GM21515 (cell line): Measurements from ENCODE around the gene LRRTM4.
"Not testable (repeated sequence)": the region's sequence is repeated elsewhere in the genome, so short reads cannot be mapped to it uniquely, and the experiment has no call there.

Experiments
- ATAC-seq: cut with Tn5 transposase; IDR thresholded peaks from one replicate; pipeline ENCODE4 v1.9.1; 2021; ENCODE audit not compliant: unreplicated experiment

The LRRTM4 gene

DNA sequence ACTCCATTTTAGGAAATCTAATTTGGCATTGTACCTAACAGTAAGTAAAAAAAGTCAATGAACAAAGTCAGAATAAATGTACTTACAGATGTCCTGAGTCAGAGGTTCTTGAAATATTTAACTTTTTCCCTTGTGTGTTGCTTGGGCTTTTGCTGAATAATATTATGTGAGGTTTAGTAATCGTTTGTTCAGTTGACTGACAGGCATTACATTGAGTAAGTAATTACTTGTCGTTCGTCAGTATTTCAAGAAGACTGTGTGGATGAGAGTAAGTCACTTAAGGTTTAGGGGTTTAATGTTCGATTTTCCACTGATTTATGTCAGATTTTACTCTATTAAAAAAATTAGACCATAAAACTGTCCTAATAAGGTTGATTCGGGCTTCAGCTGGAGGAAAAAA is 342.9 kb downstream of the LRRTM4 start:
- ATAC-seq, result no peak

DNA sequence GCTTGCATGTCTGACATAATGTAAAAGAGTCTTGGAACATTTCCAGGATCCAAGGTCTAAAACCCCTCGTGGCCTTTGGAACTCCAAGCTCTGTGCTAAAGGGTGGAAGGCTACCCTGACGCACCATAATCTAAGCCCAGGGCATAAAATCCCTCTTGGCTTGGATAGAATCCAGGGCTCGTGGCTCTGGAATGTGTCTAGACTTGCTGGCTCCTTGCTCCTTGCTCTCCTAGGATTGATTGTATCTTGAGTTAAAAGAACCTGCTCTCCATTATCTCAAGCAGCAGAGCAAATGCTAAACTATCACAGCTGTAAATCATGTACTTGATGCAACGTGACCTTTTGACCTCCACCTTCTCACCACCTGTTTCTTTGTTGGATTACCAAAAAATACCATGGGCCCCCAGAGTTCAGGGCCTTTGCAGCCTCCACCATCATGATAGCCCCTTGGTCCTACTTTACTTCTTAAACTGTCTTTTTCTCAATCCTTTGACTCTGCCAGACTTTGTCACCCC is 346.9 kb downstream of the LRRTM4 start:
- not testable (repeated sequence) for ATAC-seq

DNA sequence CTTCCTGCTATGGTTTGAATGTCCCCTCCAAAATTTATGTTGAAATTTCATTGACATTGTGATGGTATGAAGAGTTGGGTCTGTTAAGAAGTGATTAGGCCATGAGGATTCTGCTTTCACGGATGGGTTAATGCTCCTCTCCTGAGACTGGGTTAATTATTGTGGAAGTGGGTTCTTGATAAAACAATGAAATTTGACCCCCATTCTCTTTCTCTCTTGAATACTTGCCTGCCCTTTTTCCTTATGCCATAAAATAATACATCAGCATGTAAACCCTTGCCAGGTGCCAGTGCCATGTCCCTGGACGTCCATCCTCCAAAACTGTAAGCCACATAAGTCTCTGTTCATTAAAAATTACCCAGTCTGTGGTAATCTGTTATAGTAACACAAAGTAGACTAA is 352.8 kb downstream of the LRRTM4 start:
- ATAC-seq, result no peak

DNA sequence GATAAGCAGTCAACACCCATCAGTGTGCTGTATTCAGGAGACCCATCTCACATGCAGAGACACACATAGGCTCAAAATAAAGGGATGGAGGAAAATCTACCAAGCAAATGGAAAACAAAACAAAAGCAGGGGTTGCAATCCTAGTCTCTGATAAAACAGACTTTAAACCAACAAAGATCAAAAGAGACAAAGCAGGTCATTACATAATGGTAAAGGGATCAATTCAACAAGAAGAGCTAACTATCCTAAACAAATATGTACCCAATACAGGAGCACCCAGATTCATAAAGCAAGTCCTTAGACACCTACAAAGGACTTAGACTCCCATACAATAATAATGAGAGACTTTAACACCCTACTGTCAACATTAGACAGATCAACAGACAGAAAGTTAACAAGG is 358.2 kb downstream of the LRRTM4 start:
- not testable (repeated sequence) for ATAC-seq

DNA sequence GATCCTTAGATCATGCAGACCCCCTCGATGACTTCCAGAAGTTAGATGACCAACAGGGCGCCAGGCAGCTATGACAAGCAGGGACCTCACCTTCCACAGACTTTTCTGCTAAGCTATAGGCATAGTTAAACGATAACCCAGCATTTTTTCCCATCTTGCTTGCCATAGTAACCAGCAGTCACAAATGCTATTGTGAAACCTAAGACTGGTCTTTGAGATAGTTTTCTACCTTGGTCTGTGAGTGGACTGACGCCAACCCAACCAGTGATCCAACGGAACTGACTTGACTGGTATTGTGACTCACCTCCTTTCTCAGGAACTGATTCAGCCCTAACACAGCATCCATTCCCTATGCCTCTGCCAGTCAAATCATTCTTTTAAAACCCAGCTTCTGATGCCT is 361.2 kb downstream of the LRRTM4 start:
- ATAC-seq, result no peak

DNA sequence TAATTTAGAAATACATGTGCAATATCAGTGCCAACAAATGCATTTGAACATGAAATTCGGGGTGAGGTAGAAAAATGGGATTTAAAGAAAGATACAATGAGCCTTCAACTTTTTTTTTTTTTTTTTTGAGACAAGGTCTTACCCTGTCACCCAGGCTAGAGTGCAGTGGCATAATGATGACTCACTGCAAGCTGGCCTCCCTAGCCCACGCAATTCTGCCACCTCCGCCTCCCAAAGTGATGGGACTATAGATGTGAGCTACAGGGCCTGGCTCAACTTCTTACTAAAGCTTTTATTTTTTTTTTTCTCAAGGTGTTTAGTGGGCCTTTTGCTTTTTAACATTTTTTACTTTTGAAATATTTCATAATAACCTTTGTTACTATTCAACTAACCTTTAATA is 365.6 kb downstream of the LRRTM4 start:
- no peak for ATAC-seq

DNA sequence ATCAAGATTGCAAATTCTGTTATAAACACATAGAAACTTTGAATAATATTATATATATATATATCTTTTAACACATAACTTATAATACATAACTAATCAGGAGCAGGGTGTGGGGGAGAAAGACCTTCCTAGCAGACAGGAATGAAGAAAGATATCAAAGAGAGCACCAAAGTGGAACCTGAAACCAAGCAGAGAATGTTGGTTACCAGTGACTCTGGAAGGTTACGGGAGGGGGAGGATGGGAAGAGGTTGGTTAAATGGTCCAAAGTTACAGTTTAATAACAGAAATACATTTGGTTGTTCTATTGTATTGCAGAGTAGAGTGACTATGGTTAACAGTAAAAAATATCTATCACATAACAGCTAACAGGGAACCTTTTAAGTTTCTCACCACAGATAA is 366.7 kb downstream of the LRRTM4 start:
- no peak for ATAC-seq

DNA sequence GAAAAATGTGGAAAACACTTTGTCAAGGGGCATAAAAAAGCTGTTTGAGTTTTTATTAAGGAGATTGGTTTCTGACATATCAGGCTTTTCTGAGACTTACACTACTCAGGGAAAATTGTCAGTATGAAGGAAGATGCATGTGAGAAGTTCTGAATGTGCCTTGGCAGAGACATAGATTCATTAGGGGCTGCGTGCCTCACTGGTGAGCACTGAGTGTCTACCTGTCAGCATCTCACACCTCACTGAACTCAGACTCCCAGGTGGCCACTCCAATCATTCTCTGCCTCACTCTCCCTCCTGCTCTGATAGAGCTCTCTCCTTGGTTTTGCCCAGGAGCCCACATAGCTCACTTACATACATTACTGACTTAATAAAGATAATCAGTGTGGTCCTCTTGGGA is 372.6 kb downstream of the LRRTM4 start:
- no peak for ATAC-seq

DNA sequence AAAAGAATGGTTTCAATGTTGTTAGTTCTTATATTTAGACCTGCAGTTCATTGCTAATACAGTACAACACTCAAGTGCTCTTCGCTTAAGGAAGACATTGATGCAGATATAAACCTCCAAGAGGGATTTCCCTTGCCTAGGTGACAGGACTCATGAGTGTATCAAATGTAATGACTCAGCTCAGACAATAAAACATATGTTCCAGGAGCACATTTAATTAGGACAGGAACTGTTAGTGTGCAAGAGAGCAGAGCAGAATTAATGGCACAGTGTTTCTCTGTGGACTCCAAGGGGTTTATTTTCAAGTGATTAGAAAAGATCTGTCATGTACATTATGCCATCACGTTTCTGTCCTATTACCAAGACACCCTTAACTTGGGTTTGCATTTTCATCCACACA is 375.0 kb downstream of the LRRTM4 start:
- no peak for ATAC-seq

DNA sequence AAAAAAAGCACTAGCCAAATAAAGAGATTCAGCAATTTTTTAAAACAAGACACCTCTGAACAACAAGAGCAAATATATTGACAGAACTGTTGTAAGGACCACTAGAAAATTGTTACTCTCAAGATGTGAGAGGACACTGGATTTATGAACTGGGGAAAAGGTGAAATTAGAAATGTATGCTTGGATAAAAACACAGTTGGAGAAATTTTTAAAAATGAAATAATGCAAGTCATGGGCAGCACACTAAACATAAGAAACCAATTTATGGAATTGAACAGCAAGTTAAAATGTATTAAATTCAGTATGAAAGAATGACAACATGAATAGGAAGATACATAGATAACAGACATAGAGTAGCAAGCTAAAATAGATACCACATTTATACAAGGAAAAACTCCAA is 377.4 kb downstream of the LRRTM4 start:
- no peak for ATAC-seq

DNA sequence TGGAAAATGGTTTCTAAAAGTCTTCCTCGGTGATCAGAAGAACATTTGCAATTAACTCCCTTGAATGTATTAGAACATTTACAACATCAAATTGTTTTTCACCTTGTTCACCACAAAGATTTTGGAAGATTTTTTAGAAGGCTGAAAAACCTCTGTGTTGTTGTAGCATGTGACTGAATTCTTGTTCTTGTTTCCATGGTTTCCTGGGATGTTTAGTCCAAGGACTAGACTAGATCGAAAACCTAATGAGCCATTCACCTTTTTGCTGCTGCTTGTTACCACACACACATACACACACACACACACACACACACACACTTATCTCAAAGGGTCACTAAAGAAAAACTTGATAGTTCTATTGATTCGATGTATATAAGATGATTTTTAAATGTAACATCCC is 380.0 kb downstream of the LRRTM4 start:
- no peak for ATAC-seq

DNA sequence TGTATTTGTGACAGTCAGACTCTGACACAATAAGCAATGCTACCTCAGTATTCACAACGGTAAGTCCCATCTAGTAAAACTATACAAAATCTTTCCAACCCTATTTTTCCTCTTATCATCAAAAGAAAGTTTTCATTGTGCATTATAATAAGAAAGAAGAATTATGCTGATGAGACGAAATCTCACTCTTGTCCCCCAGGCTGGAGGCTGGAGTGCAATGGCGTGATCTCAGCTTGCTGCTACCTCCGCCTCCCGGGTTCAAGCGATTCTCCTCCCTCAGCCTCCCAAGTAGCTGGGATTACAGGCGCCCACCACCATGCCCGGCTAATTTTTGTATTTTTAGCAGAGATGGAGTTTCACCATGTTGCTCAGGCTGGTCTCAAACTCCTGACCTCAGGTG is 393.7 kb downstream of the LRRTM4 start:
- ATAC-seq, result not testable (repeated sequence)

DNA sequence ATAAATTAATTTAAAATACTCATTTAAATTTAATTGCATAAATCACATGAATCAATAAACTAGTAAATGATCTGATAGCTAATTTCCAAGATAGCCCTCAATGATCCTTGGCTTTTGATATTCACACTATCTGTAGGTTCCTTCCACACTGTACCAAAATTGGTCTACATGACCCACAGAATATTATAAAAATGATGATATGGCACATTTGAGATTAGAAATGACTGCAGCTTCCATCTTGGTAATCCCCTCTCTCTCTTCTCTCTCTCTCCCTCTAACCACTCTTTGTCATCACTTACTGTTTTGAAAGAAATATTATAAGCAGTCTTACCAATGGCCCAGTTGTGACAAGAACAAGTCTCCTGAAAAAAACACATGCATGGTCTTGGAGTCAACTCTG is 394.8 kb downstream of the LRRTM4 start:
- ATAC-seq, result no peak

DNA sequence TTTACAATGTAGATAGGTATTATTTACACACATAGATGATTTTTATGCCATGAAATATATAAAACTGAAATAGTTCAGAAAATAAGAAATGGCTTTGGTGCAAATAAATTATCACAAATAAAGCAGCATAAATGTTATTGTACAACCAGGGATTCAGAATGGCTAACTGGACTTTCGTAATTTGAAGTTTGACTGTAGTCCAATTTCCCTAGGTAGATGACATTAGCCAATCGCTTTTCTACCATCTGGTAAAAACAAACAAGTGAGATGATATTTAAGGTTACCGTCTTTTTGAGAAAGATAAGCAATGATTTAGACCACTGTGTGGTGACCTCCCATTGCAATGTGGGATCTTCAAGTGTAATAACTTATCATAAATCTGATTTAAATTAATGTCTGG is 400.7 kb downstream of the LRRTM4 start:
- ATAC-seq, result no peak

DNA sequence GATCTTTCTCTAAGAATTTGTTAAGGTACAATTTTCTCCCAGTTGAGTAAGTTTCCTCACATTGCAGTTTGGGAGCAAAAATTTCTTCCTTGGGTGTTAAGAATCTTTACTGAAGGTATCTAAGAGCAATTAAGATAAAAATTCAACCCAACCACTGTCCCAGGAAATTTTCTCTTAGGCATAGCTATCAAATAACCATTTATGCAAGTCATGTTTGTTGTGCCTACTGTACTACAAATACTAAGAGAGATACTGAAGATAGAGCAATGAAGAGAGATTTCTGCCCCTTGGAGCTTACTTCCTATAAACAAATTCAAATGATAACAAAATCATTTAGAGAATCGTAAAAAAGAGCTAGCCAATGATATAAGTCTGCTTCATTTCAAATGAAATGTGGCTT is 402.8 kb downstream of the LRRTM4 start:
- ATAC-seq, result no peak

DNA sequence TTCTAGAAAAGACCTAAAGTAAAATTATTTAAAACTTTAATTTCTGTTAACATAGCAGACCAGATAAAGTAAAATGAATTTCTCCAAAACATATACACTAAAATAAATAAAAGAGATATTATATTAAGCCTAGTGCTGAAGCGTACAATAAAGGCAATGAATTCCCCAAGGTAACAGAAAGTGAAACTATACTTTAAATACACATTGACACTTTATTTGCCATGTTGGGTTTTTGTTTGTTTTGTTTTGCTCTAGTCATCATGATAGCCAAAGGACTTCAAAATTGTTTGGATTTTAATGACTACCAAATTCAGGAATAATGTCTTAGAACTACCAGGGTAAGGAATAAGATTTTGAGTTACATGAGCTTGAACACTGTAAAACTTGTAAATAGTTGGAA is 413.3 kb downstream of the LRRTM4 start:
- no peak for ATAC-seq

DNA sequence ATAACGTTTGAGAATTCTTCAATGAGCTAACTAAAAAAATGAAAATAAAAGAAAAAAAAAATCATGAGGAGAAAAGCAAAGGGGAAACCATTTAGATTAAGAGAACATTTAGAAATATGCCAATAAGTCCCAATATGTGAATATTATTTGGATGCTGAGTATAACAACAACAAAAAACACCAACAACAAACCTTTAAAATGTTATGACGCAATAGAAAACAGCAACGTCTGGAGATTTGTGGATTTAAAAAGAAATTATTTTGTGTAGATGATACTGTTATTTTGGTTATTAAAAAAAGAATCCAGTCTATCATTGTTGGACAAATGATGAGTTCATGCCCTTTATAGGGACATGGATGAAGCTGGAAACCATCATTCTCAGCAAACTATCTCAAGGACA is 417.2 kb downstream of the LRRTM4 start:
- no peak for ATAC-seq

DNA sequence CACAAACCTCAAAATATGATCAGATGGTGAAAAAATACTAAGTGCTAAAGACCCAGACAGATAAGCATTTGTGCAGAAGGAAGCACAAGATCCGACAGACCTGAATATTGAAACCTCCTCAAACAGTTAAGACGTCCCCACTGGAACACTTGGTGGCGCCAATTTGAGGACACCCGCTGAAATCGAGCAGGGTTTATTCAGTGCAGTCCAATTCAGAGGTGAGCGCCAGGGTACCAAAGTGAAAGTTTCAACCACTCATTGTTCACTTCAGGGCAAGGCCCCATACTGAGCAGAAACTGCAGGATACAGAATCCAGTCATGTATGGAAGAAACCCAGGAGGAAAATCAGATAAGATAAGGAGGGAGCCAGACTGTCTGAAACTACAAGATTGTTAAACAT is 417.6 kb downstream of the LRRTM4 start:
- no peak for ATAC-seq

DNA sequence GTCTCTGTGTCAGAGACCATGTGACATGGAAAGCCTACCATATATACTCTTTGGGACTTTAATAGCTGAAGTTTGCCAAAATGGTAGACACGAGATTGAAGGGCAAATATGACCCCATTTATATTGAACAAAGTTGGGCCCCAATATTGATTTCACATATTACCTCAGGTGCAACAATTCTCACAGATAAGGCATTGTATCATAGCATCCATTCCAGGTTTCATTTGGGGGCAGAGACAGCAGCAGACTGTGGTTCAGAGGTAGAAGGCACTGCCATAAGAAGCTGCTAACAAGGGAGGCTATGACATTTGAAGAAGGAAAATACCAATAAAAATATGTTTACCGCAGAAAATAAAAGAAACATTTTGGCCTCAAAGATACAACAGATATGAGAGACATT is 419.2 kb downstream of the LRRTM4 start:
- no peak for ATAC-seq

DNA sequence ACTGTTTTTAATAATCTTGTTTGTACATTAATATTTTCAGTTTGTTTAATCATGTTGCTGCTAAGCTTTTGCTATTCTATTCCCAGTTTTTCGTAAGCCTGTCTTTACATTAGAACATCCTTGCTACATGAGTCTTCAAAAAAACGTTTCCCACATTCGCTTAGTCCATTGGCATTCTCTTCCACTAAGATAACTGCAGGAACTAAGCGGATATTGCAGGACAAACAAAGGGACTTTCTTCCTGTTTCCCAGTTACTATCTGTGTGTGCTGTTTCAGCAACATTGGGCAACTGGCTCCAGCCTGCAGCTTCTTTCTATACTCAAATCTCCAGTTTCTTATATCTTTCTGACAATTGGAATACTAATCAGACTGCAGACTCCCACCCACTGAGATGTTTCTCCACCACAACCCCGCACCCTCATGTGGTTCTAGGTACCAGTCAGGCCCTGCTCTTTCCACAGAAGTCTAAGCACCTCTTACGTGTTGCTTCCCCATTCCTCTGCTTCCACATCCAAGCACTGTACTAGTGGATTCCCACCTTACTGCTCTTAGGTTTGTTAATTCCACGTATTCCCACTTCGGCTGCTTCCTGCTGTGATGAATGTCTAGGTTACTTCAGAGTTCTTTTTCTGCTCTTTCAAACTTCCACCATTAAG is 420.3 kb downstream of the LRRTM4 start:
- ATAC-seq, result no peak

DNA sequence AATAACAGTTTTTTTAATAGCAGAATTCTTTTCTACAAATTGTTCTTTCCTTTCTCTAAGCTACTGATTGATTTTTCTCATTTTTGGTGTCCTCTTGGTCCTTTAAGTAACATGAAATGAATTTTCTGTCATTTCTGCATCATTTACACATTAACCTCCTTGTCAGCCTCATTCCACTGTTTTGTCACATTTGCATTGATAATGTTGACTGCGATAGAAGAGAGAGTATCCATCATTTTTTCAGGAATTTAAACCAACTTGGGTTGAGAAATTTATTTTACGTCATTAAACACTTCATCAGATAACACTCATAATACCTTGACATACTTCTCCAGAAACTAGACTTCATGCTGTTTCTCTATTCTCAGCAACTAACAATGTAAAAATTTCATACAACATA is 422.2 kb downstream of the LRRTM4 start:
- no peak for ATAC-seq

DNA sequence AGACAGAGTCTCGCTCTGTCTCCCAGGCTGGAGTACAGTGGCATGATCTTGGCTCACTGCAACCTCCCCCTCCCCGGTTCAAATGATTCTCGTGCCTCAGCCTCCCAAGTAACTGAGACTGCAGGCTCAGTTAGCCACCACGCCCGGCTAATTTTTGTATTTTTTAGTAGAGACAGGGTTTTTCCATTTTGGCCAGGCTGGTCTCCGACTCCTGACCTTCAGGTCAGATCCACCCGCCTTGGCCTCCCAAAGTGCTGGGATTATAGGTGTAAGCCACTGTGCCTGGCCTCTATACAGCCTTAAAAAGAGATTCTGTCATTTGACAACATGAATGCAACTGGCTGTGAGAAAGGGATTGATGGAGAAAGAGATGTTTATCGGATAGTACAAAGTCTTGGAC is 426.7 kb downstream of the LRRTM4 start:
- ATAC-seq, result not testable (repeated sequence)

DNA sequence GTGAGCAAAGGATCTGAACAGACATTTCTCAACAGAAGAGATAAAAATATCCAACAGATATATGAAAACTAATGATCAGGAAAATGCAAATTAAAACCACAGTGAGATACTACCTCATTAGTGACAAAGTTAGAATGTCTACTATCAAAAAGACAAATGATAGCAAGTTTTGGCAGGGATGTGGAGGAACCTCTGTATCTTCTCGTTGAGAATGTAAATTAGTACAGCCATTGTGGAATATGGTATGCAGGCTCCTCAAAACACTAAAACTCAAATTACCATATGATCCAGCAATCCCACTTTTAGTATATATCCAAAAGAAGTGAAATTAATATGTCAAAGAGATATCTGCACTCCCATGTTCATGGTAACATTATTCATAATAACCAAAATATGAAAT is 427.1 kb downstream of the LRRTM4 start:
- no peak for ATAC-seq
